Neural progenitor cell (in vitro differentiated cells): Measurements from ENCODE around the gene UBE2V1.

Experiments used
- EZH2 ChIP-seq: fragments of 200-600 bp; sonication (generic); IDR thresholded peaks from 2 replicates; pipeline ENCODE4 v1.6.1; 2017; ENCODE audit warnings: antibody characterized with exemption, mild to moderate bottlenecking, moderate library complexity
- EZH2phosphoT487 ChIP-seq: fragments of 200-600 bp; sonication (generic); IDR thresholded peaks from 2 replicates; pipeline ENCODE4 v1.6.1; 2017; ENCODE audit warnings: antibody characterized with exemption
- TF ChIP-seq, protein P1 (sequence below): fragments of 200-600 bp; sonication (generic); IDR thresholded peaks from 2 replicates; pipeline ENCODE4 v1.5.1; 2017; ENCODE audit warnings: antibody characterized with exemption, mild to moderate bottlenecking

DNA sequence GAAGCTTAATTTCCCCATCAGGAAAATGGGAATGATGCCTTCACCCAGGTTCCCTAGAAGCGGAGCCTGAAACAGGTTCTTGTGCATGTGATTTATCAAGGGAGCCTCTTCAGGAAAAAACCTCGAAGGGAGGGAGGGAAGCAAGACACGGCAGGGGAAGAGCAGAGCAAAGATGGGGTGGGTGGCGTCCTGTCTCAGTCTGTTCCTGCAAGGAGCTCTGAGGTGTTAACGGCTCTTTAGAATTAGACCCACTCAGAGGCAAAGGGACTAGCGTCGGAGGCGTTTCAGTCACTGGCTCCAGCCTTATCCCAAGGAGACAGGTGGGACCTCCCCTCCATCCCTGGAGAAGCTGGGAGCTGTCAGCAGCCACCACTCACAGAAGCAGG is 15.6 kb upstream of the UBE2V1 start:
- TF ChIP-seq, protein P1, sequence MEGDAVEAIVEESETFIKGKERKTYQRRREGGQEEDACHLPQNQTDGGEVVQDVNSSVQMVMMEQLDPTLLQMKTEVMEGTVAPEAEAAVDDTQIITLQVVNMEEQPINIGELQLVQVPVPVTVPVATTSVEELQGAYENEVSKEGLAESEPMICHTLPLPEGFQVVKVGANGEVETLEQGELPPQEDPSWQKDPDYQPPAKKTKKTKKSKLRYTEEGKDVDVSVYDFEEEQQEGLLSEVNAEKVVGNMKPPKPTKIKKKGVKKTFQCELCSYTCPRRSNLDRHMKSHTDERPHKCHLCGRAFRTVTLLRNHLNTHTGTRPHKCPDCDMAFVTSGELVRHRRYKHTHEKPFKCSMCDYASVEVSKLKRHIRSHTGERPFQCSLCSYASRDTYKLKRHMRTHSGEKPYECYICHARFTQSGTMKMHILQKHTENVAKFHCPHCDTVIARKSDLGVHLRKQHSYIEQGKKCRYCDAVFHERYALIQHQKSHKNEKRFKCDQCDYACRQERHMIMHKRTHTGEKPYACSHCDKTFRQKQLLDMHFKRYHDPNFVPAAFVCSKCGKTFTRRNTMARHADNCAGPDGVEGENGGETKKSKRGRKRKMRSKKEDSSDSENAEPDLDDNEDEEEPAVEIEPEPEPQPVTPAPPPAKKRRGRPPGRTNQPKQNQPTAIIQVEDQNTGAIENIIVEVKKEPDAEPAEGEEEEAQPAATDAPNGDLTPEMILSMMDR, result no peak
- TF ChIP-seq EZH2 (no peak), EZH2phosphoT487 (no peak)
